ENCODE data around the gene FUBP1. TPM values are rescaled to one million over a fixed set of nuclear protein-coding genes. Genes with fewer than 3 reads are reported as not detected.
A peak's percentile ranks its signal among the peaks of the same experiment; 100 is the strongest.

Gene FUBP1
- total and polyA plus RNA-seq, 9 of the 15 experiments (the other 6 are each of a cell fraction or from before 2014, with no cell fraction given): 104 to 294 (median 213) TPM

GRCh38 chr1:78003882-78004718 is 25.2 kb upstream of the FUBP1 start (continued):
- TF ChIP-seq E2F3 (CRISPR knock-in tag; IDR thresholded peaks at IDR 0.05) (peak; percentile 86), ILK (tag; IDR thresholded peaks at IDR 0.05; ENCODE audit: borderline replicate concordance, low read depth) (no peak), AFF1 (IDR thresholded peaks at IDR 0.05; ENCODE audit: low read depth in 1 of 2, partially characterized antibody in 2 of 2) (peak in 1 of 2 experiments; percentile 41), ZNF133 (CRISPR knock-in tag; IDR thresholded peaks at IDR 0.05) (peak; percentile 50; the same call in 1 of the 2 replicates), ZNF282 (CRISPR knock-in tag; IDR thresholded peaks at IDR 0.05) (no peak), GMEB1 (CRISPR knock-in tag; IDR thresholded peaks at IDR 0.05) (no peak), CBFB (CRISPR knock-in tag; IDR thresholded peaks at IDR 0.05) (no peak), NFRKB (IDR thresholded peaks at IDR 0.05; ENCODE audit: low read depth) (no peak), FOXJ3 (CRISPR knock-in tag; IDR thresholded peaks at IDR 0.05) (no peak), ZNF12 (CRISPR knock-in tag; IDR thresholded peaks at IDR 0.05) (no peak), NCOA4 (IDR thresholded peaks at IDR 0.05; ENCODE audit: partially characterized antibody) (no peak), PHB (CRISPR knock-in tag; IDR thresholded peaks at IDR 0.05) (peak; percentile 100), ZNF780A (CRISPR knock-in tag; IDR thresholded peaks at IDR 0.05) (peak; percentile 99), EHMT2 (IDR thresholded peaks at IDR 0.05) (no peak), ZBTB5 (IDR thresholded peaks at IDR 0.05) (no peak), SRSF3 (IDR thresholded peaks at IDR 0.05; ENCODE audit: insufficient read depth, low read length) (no peak), ZEB2 (IDR thresholded peaks at IDR 0.05) (no peak), HOXB6 (CRISPR knock-in tag; IDR thresholded peaks at IDR 0.05; ENCODE audit: borderline replicate concordance) (peak; percentile 99), ELK1 (CRISPR knock-in tag; IDR thresholded peaks at IDR 0.05) (no peak)
